HEK293 (cell line): Measurements from ENCODE around the gene SECTM1.
A peak's percentile ranks its signal among the peaks of the same experiment; 100 is the strongest.

Source experiments
- CTCF ChIA-PET: fragments of 350-600 bp; formaldehyde crosslinking; extraction: SDS; loops from one replicate; lab custom pipeline; 2021; ENCODE audit warnings: antibody characterized with exemption; lab: Yijun Ruan, JAX
- POLR2A ChIA-PET: fragments of 300-600 bp; formaldehyde crosslinking; extraction: SDS; loops from one replicate; lab custom pipeline; 2020; ENCODE audit warnings: antibody characterized with exemption, inconsistent platforms; lab: Yijun Ruan, JAX
- H3K27ac ChIP-seq: fragments of 200-500 bp; sonication (Bioruptor generic); 2 replicates; pipeline ENCODE4 v1.5.1; 2014; ENCODE audit warnings: low read depth, low read length, control low read depth, inconsistent platforms; ENCODE audit errors: extremely low read depth
- H3K36me3 ChIP-seq, 2 experiments: fragments of 200-500 bp in 1 of 2; sonication (Bioruptor generic) in 1 of 2; 1 replicate in 1 of 2; 2 replicates in 1 of 2; pipeline ENCODE4 v1.5.1; 2014 to 2017; ENCODE audit warnings: inconsistent platforms in 2 of 2, low read length in 2 of 2; ENCODE audit not compliant: control insufficient read depth in 2 of 2, insufficient read depth in 1 of 2
- H3K4me1 ChIP-seq: fragments of 200-500 bp; sonication (Bioruptor generic); 2 replicates; pipeline ENCODE4 v1.5.1; 2014; ENCODE audit warnings: mild to moderate bottlenecking, low read length, inconsistent platforms; ENCODE audit not compliant: control insufficient read depth, insufficient read depth
- H3K4me3 ChIP-seq: 2 replicates; pipeline ENCODE4 v1.5.1; 2011; ENCODE audit warnings: low read depth, mild to moderate bottlenecking, control low read depth, low read length, moderate library complexity
- H3K9me3 ChIP-seq: fragments of 200-500 bp; sonication (Bioruptor generic); 2 replicates; pipeline ENCODE4 v1.5.1; 2014; ENCODE audit warnings: low read depth, low read length, inconsistent platforms; ENCODE audit not compliant: control insufficient read depth, insufficient read depth
- GLIS1 ChIP-seq: fragments of 450-650 bp; formaldehyde crosslinking; IDR thresholded peaks from 2 replicates; pipeline ENCODE4 v1.5.1; 2016; ENCODE audit warnings: missing biosample characterization, missing genetic modification characterization
- SETDB1 ChIP-seq: IDR thresholded peaks from one replicate; pipeline ENCODE4 v1.6.1; 2017; ENCODE audit warnings: mild to moderate bottlenecking, low read length, moderate library complexity, mixed read lengths; ENCODE audit not compliant: insufficient read length
- ZBTB1 ChIP-seq: fragments of 450-650 bp; formaldehyde crosslinking; IDR thresholded peaks from 2 replicates; pipeline ENCODE4 v1.5.1; 2016; ENCODE audit warnings: missing biosample characterization, missing genetic modification characterization
- ZNF155 ChIP-seq: fragments of 450-650 bp; formaldehyde crosslinking; IDR thresholded peaks from 2 replicates; pipeline ENCODE4 v1.5.1; 2016; ENCODE audit warnings: missing biosample characterization, missing genetic modification characterization
- ZNF221 ChIP-seq: fragments of 450-650 bp; formaldehyde crosslinking; IDR thresholded peaks from 2 replicates; pipeline ENCODE4 v1.5.1; 2017; ENCODE audit warnings: missing biosample characterization, missing genetic modification characterization, borderline replicate concordance
- ZNF621 ChIP-seq: fragments of 450-650 bp; formaldehyde crosslinking; IDR thresholded peaks from 2 replicates; pipeline ENCODE4 v1.5.1; 2017; ENCODE audit warnings: missing biosample characterization, missing genetic modification characterization
- ZNF792 ChIP-seq: fragments of 450-650 bp; formaldehyde crosslinking; IDR thresholded peaks from 2 replicates; pipeline ENCODE4 v1.5.1; 2016; ENCODE audit warnings: missing biosample characterization, missing genetic modification characterization
- ZNF843 ChIP-seq: fragments of 450-650 bp; formaldehyde crosslinking; IDR thresholded peaks from 2 replicates; pipeline ENCODE4 v1.5.1; 2016; ENCODE audit warnings: missing biosample characterization, missing genetic modification characterization
- ZSCAN16 ChIP-seq: fragments of 450-650 bp; formaldehyde crosslinking; IDR thresholded peaks from 2 replicates; pipeline ENCODE4 v1.5.1; 2016; ENCODE audit warnings: missing biosample characterization, missing genetic modification characterization
- TF ChIP-seq, protein P1 (sequence below): fragments of 450-650 bp; formaldehyde crosslinking; IDR thresholded peaks from 2 replicates; pipeline ENCODE4 v1.5.1; 2017; ENCODE audit warnings: missing biosample characterization, missing genetic modification characterization
- TF ChIP-seq, protein P2 (sequence below): fragments of 450-650 bp; formaldehyde crosslinking; IDR thresholded peaks from 2 replicates; pipeline ENCODE4 v1.5.1; 2016; ENCODE audit warnings: missing biosample characterization, missing genetic modification characterization
- TF ChIP-seq, protein P3 (sequence below): fragments of 450-650 bp; formaldehyde crosslinking; IDR thresholded peaks from 2 replicates; pipeline ENCODE4 v1.5.1; 2016; ENCODE audit warnings: missing biosample characterization, missing genetic modification characterization, borderline replicate concordance
- TF ChIP-seq, protein P4 (sequence below): fragments of 450-650 bp; formaldehyde crosslinking; IDR thresholded peaks from 2 replicates; pipeline ENCODE4 v1.5.1; 2016; ENCODE audit warnings: missing biosample characterization, missing genetic modification characterization
- TF ChIP-seq, protein P5 (sequence below): fragments of 450-650 bp; IDR thresholded peaks from 2 replicates; pipeline ENCODE4 v1.5.1; 2018; ENCODE audit warnings: missing biosample characterization, missing genetic modification characterization

The SECTM1 gene

DNA sequence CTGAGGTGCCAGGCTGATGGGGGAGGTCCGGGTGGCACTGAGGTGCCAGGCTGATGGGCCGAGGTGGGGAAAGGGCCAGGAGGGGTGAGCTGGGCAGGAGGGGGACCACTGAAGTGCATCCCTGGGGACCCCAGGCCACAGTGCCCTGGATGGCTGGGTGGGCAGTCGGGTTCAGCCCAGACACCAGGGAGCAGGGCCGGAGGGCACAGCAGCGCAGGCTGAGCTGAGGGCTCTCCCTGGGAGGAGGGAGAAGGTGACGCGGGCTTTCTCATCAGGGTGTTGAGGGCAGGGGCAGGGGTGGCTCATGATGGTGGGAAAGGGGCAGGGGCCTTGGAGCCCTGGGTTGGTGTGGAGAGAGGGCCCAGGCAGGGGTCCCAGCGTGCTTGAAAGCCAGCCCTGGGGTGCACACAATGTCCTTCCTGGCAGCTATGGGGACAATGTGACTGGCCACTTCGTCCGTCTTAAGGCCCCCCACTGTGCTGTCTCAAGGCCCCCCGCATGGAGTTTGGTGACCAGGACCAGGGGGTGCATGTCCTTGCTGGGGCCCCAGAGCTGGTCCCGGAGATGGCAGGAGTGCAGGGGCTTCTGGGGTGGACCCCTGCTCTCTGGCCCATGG is 32.2 kb downstream of the SECTM1 start:
- Histone ChIP-seq H3K4me1 (peaks cover 13% of the 10 kb centered on the region), H3K4me3 (no peak overlapping the region), H3K36me3 (no peaks in the 10 kb centered on the region)
- TF ChIP-seq GLIS1 (tag by site-specific recombination) (no peak), ZNF621 (tag by site-specific recombination) (no peak), ZSCAN16 (tag by site-specific recombination) (no peak), ZNF843 (tag by site-specific recombination) (no peak), ZNF155 (tag by site-specific recombination) (no peak), ZNF221 (tag by site-specific recombination) (no peak), ZBTB1 (tag by site-specific recombination) (no peak), ZNF792 (tag by site-specific recombination) (no peak), SETDB1 (no peak)
- TF ChIP-seq, protein P1, sequence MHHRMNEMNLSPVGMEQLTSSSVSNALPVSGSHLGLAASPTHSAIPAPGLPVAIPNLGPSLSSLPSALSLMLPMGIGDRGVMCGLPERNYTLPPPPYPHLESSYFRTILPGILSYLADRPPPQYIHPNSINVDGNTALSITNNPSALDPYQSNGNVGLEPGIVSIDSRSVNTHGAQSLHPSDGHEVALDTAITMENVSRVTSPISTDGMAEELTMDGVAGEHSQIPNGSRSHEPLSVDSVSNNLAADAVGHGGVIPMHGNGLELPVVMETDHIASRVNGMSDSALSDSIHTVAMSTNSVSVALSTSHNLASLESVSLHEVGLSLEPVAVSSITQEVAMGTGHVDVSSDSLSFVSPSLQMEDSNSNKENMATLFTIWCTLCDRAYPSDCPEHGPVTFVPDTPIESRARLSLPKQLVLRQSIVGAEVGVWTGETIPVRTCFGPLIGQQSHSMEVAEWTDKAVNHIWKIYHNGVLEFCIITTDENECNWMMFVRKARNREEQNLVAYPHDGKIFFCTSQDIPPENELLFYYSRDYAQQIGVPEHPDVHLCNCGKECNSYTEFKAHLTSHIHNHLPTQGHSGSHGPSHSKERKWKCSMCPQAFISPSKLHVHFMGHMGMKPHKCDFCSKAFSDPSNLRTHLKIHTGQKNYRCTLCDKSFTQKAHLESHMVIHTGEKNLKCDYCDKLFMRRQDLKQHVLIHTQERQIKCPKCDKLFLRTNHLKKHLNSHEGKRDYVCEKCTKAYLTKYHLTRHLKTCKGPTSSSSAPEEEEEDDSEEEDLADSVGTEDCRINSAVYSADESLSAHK (tag by site-specific recombination): peak; percentile 100
- TF ChIP-seq, protein P2, sequence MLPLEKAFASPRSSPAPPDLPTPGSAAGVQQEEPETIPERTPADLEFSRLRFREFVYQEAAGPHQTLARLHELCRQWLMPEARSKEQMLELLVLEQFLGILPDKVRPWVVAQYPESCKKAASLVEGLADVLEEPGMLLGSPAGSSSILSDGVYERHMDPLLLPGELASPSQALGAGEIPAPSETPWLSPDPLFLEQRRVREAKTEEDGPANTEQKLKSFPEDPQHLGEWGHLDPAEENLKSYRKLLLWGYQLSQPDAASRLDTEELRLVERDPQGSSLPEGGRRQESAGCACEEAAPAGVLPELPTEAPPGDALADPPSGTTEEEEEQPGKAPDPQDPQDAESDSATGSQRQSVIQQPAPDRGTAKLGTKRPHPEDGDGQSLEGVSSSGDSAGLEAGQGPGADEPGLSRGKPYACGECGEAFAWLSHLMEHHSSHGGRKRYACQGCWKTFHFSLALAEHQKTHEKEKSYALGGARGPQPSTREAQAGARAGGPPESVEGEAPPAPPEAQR: no peak
- TF ChIP-seq, protein P3, sequence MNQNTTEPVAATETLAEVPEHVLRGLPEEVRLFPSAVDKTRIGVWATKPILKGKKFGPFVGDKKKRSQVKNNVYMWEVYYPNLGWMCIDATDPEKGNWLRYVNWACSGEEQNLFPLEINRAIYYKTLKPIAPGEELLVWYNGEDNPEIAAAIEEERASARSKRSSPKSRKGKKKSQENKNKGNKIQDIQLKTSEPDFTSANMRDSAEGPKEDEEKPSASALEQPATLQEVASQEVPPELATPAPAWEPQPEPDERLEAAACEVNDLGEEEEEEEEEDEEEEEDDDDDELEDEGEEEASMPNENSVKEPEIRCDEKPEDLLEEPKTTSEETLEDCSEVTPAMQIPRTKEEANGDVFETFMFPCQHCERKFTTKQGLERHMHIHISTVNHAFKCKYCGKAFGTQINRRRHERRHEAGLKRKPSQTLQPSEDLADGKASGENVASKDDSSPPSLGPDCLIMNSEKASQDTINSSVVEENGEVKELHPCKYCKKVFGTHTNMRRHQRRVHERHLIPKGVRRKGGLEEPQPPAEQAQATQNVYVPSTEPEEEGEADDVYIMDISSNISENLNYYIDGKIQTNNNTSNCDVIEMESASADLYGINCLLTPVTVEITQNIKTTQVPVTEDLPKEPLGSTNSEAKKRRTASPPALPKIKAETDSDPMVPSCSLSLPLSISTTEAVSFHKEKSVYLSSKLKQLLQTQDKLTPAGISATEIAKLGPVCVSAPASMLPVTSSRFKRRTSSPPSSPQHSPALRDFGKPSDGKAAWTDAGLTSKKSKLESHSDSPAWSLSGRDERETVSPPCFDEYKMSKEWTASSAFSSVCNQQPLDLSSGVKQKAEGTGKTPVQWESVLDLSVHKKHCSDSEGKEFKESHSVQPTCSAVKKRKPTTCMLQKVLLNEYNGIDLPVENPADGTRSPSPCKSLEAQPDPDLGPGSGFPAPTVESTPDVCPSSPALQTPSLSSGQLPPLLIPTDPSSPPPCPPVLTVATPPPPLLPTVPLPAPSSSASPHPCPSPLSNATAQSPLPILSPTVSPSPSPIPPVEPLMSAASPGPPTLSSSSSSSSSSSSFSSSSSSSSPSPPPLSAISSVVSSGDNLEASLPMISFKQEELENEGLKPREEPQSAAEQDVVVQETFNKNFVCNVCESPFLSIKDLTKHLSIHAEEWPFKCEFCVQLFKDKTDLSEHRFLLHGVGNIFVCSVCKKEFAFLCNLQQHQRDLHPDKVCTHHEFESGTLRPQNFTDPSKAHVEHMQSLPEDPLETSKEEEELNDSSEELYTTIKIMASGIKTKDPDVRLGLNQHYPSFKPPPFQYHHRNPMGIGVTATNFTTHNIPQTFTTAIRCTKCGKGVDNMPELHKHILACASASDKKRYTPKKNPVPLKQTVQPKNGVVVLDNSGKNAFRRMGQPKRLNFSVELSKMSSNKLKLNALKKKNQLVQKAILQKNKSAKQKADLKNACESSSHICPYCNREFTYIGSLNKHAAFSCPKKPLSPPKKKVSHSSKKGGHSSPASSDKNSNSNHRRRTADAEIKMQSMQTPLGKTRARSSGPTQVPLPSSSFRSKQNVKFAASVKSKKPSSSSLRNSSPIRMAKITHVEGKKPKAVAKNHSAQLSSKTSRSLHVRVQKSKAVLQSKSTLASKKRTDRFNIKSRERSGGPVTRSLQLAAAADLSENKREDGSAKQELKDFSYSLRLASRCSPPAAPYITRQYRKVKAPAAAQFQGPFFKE (tag by site-specific recombination): no peak
- TF ChIP-seq, protein P4, sequence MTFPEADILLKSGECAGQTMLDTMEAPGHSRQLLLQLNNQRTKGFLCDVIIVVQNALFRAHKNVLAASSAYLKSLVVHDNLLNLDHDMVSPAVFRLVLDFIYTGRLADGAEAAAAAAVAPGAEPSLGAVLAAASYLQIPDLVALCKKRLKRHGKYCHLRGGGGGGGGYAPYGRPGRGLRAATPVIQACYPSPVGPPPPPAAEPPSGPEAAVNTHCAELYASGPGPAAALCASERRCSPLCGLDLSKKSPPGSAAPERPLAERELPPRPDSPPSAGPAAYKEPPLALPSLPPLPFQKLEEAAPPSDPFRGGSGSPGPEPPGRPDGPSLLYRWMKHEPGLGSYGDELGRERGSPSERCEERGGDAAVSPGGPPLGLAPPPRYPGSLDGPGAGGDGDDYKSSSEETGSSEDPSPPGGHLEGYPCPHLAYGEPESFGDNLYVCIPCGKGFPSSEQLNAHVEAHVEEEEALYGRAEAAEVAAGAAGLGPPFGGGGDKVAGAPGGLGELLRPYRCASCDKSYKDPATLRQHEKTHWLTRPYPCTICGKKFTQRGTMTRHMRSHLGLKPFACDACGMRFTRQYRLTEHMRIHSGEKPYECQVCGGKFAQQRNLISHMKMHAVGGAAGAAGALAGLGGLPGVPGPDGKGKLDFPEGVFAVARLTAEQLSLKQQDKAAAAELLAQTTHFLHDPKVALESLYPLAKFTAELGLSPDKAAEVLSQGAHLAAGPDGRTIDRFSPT (tag by site-specific recombination): peak; percentile 89
- TF ChIP-seq, protein P5, sequence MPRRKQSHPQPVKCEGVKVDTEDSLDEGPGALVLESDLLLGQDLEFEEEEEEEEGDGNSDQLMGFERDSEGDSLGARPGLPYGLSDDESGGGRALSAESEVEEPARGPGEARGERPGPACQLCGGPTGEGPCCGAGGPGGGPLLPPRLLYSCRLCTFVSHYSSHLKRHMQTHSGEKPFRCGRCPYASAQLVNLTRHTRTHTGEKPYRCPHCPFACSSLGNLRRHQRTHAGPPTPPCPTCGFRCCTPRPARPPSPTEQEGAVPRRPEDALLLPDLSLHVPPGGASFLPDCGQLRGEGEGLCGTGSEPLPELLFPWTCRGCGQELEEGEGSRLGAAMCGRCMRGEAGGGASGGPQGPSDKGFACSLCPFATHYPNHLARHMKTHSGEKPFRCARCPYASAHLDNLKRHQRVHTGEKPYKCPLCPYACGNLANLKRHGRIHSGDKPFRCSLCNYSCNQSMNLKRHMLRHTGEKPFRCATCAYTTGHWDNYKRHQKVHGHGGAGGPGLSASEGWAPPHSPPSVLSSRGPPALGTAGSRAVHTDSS: no peak
- TF ChIP-seq, all 188 proteins: peak for 2
- ChIA-PET POLR2A (interaction anchor here (1.5 to 1.9 kb wide), 2 partner anchors 9 to 32 kb away, joined by 3 to 7 read pairs; no protein-coding TSS in a partner anchor), CTCF (interaction anchor here (0.9 to 2.3 kb wide), 8 partner anchors 9 to 66 kb away, joined by 3 to 11 read pairs (median 4); no protein-coding TSS in a partner anchor)
- Histone ChIP-seq H3K9me3 (no peaks in the 10 kb centered on the region), H3K27ac (no peak overlapping the region)
